Non-pigmented ciliary epithelial cell (primary cell): ENCODE results near the gene ASPN.

Experiments used
- DNase-seq: peaks from one replicate; pipeline ENCODE4 v3.0.0-alpha.2; 2010; ENCODE audit warnings: low read depth

ASPN gene

GRCh38 chr9:92482329-92482728 is at the start of gene ASPN:
TSS of gene ASPN (minus strand) at chr9:92482506.
- no peak for DNase-seq

- no peak for DNase-seq
These were observed 48.6 kb upstream of the ASPN start for GRCh38 chr9:92530893-92531292.

GRCh38 chr9:92529124-92529523 is 46.8 kb upstream of the ASPN start:
- DNase-seq: no peak

GRCh38 chr9:92528522-92528849 is 46.2 kb upstream of the ASPN start:
- DNase-seq: no peak

GRCh38 chr9:92527832-92528521 is 45.7 kb upstream of the ASPN start:
- no peak for DNase-seq

- no peak for DNase-seq
These were observed 45.1 kb upstream of the ASPN start for GRCh38 chr9:92527291-92527828.

- DNase-seq: no peak
These were observed 43.0 kb upstream of the ASPN start for GRCh38 chr9:92525306-92525705.

GRCh38 chr9:92524881-92525280 is 42.6 kb upstream of the ASPN start:
- no peak for DNase-seq

- no peak for DNase-seq
These were observed 41.0 kb upstream of the ASPN start for GRCh38 chr9:92522983-92523970.

GRCh38 chr9:92520837-92521236 is 38.5 kb upstream of the ASPN start:
- no peak for DNase-seq

- DNase-seq: no peak
These were observed 35.9 kb upstream of the ASPN start for GRCh38 chr9:92518199-92518598.

- no peak for DNase-seq
These were observed 34.7 kb upstream of the ASPN start for GRCh38 chr9:92517046-92517445.

GRCh38 chr9:92516521-92516920 is 34.2 kb upstream of the ASPN start:
- no peak for DNase-seq

GRCh38 chr9:92514635-92515034 is 32.3 kb upstream of the ASPN start:
- DNase-seq: no peak

GRCh38 chr9:92513349-92513748 is 31.0 kb upstream of the ASPN start:
- DNase-seq: no peak

GRCh38 chr9:92512622-92513021 is 30.3 kb upstream of the ASPN start:
- no peak for DNase-seq

- DNase-seq: no peak
These were observed 28.4 kb upstream of the ASPN start for GRCh38 chr9:92510747-92511146.

- DNase-seq: no peak
These were observed 26.7 kb upstream of the ASPN start for GRCh38 chr9:92509050-92509449.

- no peak for DNase-seq
These were observed 25.9 kb upstream of the ASPN start for GRCh38 chr9:92508018-92508820.

- DNase-seq: no peak
These were observed 25.2 kb upstream of the ASPN start for GRCh38 chr9:92507496-92507895.

- no peak for DNase-seq
These were observed 24.7 kb upstream of the ASPN start for GRCh38 chr9:92507005-92507404.

- peak; percentile 71 for DNase-seq
These were observed 24.0 kb upstream of the ASPN start for GRCh38 chr9:92506184-92506857.
